ENCODE results near the gene BDKRB2.

GRCh38 chr14:96274543-96274942 lies 69.9 kb downstream of the BDKRB2 start:
- TF ChIP-seq EZH2 (IDR thresholded peaks at IDR 0.05) (no peak), POLR2AphosphoS5 (IDR thresholded peaks at IDR 0.05; ENCODE audit: borderline replicate concordance, low read depth, low read length) (no peak)
